ENCODE measurements around the gene SLC22A4.

DNA sequence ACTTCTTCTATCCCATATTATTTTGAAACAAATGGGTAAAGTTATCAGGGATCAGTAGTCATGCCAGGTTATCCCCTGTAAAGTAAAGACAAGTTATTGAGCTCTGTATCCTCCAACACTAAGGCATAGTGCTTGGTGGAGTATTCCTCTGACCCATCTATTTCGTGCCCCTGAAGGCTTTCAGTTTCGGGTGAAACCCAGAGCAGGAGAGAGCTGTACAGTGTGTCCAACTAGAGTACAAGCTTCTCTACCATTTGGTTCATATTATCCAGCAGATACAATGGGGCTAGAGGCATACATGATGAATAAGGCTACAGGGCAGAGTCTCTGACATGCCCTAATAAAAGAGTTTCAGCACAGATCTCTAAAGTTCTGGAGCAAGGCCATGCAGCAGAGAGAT, 3.2 kb upstream of the SLC22A4 start:
- TF ChIP-seq SP4 (IDR thresholded peaks at IDR 0.05; ENCODE audit: low read length) (no peak), TCF12 (IDR thresholded peaks at IDR 0.05; ENCODE audit: low read depth, low read length) (no peak), RXRA (IDR thresholded peaks at IDR 0.05; ENCODE audit: insufficient read depth, low read depth, low read length) (no peak), TEAD4 (IDR thresholded peaks at IDR 0.05; ENCODE audit: low read depth, low read length) (no peak), POLR2A (IDR thresholded peaks at IDR 0.05; ENCODE audit: control extremely low read depth in 1 of 2, low read depth in 2 of 2, low read length in 2 of 2) (no peak), POLR2AphosphoS5 (IDR thresholded peaks at IDR 0.05; ENCODE audit: low read depth, low read length) (no peak), CEBPB (IDR thresholded peaks at IDR 0.05; ENCODE audit: low read depth, low read length) (no peak), YY1 (IDR thresholded peaks at IDR 0.05; ENCODE audit: low read depth, low read length) (no peak)
- TF ChIP-seq, protein P1, sequence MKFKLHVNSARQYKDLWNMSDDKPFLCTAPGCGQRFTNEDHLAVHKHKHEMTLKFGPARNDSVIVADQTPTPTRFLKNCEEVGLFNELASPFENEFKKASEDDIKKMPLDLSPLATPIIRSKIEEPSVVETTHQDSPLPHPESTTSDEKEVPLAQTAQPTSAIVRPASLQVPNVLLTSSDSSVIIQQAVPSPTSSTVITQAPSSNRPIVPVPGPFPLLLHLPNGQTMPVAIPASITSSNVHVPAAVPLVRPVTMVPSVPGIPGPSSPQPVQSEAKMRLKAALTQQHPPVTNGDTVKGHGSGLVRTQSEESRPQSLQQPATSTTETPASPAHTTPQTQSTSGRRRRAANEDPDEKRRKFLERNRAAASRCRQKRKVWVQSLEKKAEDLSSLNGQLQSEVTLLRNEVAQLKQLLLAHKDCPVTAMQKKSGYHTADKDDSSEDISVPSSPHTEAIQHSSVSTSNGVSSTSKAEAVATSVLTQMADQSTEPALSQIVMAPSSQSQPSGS (IDR thresholded peaks at IDR 0.05; ENCODE audit: low read length) = no peak
- TF ChIP-seq, protein P2, sequence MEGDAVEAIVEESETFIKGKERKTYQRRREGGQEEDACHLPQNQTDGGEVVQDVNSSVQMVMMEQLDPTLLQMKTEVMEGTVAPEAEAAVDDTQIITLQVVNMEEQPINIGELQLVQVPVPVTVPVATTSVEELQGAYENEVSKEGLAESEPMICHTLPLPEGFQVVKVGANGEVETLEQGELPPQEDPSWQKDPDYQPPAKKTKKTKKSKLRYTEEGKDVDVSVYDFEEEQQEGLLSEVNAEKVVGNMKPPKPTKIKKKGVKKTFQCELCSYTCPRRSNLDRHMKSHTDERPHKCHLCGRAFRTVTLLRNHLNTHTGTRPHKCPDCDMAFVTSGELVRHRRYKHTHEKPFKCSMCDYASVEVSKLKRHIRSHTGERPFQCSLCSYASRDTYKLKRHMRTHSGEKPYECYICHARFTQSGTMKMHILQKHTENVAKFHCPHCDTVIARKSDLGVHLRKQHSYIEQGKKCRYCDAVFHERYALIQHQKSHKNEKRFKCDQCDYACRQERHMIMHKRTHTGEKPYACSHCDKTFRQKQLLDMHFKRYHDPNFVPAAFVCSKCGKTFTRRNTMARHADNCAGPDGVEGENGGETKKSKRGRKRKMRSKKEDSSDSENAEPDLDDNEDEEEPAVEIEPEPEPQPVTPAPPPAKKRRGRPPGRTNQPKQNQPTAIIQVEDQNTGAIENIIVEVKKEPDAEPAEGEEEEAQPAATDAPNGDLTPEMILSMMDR (IDR thresholded peaks at IDR 0.05; ENCODE audit: control extremely low read depth in 1 of 3, insufficient read depth in 1 of 3, low read depth in 1 of 3, low read length in 3 of 3) = no peak
- TF ChIP-seq, protein P3, sequence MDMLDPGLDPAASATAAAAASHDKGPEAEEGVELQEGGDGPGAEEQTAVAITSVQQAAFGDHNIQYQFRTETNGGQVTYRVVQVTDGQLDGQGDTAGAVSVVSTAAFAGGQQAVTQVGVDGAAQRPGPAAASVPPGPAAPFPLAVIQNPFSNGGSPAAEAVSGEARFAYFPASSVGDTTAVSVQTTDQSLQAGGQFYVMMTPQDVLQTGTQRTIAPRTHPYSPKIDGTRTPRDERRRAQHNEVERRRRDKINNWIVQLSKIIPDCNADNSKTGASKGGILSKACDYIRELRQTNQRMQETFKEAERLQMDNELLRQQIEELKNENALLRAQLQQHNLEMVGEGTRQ (IDR thresholded peaks at IDR 0.05; ENCODE audit: low read length) = no peak
- TF ChIP-seq, protein P4, sequence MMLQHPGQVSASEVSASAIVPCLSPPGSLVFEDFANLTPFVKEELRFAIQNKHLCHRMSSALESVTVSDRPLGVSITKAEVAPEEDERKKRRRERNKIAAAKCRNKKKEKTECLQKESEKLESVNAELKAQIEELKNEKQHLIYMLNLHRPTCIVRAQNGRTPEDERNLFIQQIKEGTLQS (IDR thresholded peaks at IDR 0.05; ENCODE audit: insufficient read depth, low read depth, low read length) = no peak

Measured in H1 (cell line).